Immature natural killer cell (primary cell): ENCODE measurements around the gene SMIM14. TPM values are rescaled to one million over a fixed set of nuclear protein-coding genes. Genes with fewer than 3 reads are reported as not detected.
"Not testable (repeated sequence)": the region's sequence is repeated elsewhere in the genome, so short reads cannot be mapped to it uniquely, and the experiment has no call there.

Experiments used
- DNase-seq, 3 donors: peaks; one replicate each; pipeline ENCODE4 v3.0.0; 2022; ENCODE audit warnings: mixed read lengths in 1 of 3
- H3K27ac Mint-ChIP-seq, 6 donors: one replicate each; pipeline ENCODE4 v1.8.0; 2020; ENCODE audit warnings: mixed read lengths in 6 of 6, mild to moderate bottlenecking in 5 of 6, inconsistent platforms in 4 of 6, moderate library complexity in 3 of 6
- H3K27me3 Mint-ChIP-seq, 3 donors: one replicate each; pipeline ENCODE4 v1.8.0; 2020 to 2021; ENCODE audit warnings: low read depth in 3 of 3, mild to moderate bottlenecking in 3 of 3, mixed read lengths in 3 of 3, moderate library complexity in 3 of 3, inconsistent platforms in 1 of 3
- H3K36me3 Mint-ChIP-seq, 3 donors: one replicate each; pipeline ENCODE4 v1.8.0; 2020; ENCODE audit warnings: mixed read lengths in 3 of 3, inconsistent platforms in 2 of 3, mild to moderate bottlenecking in 2 of 3
- H3K4me1 Mint-ChIP-seq, 2 donors: one replicate each; pipeline ENCODE4 v1.8.0; 2020; ENCODE audit warnings: inconsistent platforms in 2 of 2, mild to moderate bottlenecking in 2 of 2, mixed read lengths in 2 of 2, moderate library complexity in 1 of 2
- H3K4me3 Mint-ChIP-seq, 5 donors: one replicate each; pipeline ENCODE4 v1.8.0; 2020; ENCODE audit warnings: mild to moderate bottlenecking in 5 of 5, mixed read lengths in 5 of 5, inconsistent platforms in 3 of 5, moderate library complexity in 3 of 5
- H3K9me3 Mint-ChIP-seq, 6 donors: one replicate each; pipeline ENCODE4 v1.8.0; 2020; ENCODE audit warnings: mild to moderate bottlenecking in 6 of 6, mixed read lengths in 6 of 6, inconsistent platforms in 4 of 6, moderate library complexity in 3 of 6
- polyA plus RNA-seq, 3 donors: library from polyadenylated mRNA; unstranded; fragments of 300-500 nt; fragmentation: Illumina TruSeq; gene quantifications; one replicate each; pipeline ENCODE4 v1.2.3, GENCODE V29; 2021

Gene SMIM14
- 100 to 1,000 TPM in 2 of 3 donors, 10 to 100 TPM in 1; 84.0 to 150 (median 111) TPM for polyA plus RNA-seq

GRCh38 chr4:39638354-39639239, at the start of gene SMIM14:
Gene SMIM14, minus strand, starts transcription at chr4:39638865. Its CDS starts 33,720 bp downstream, at chr4:39605145.
- peaks cover 49 to 58% of the 10 kb centered on the region in 2 donors for H3K4me1 Mint-ChIP-seq
- H3K27ac Mint-ChIP-seq = peak within 1 kb of the TSS; percentile 91 to 98 (median 94)
- peak; percentile 93 to 94 (median 93) for DNase-seq
- H3K36me3 Mint-ChIP-seq = no peaks in the 10 kb centered on the region
- peaks cover 8 to 18% (median 10%) of the 10 kb centered on the region in 3 donors for H3K27me3 Mint-ChIP-seq
- H3K9me3 Mint-ChIP-seq = no peaks in the 10 kb centered on the region
- peak within 1 kb of the TSS; percentile 86 to 97 (median 91) for H3K4me3 Mint-ChIP-seq

- Mint-ChIP-seq H3K9me3 (no peaks in the 10 kb centered on the region), H3K27ac (no peak overlapping the region), H3K27me3 (peaks cover 0 to 4% (median 0%) of the 10 kb centered on the region in 3 donors), H3K4me1 (no peaks in the 10 kb centered on the region), H3K36me3 (no peaks in the 10 kb centered on the region), H3K4me3 (no peak overlapping the region)
- DNase-seq = no peak
Observed at GRCh38 chr4:39687014-39687413, 48.3 kb upstream of the SMIM14 start.

GRCh38 chr4:39685990-39686389, 47.3 kb upstream of the SMIM14 start:
- H3K9me3 Mint-ChIP-seq = no peaks in the 10 kb centered on the region

GRCh38 chr4:39682138-39682537, 43.5 kb upstream of the SMIM14 start:
- no peak overlapping the region for H3K27ac Mint-ChIP-seq
- H3K4me3 Mint-ChIP-seq = no peak overlapping the region
- no peaks in the 10 kb centered on the region for H3K4me1 Mint-ChIP-seq
- H3K27me3 Mint-ChIP-seq = no peaks in the 10 kb centered on the region
- no peaks in the 10 kb centered on the region for H3K36me3 Mint-ChIP-seq
- DNase-seq = no peak
- no peaks in the 10 kb centered on the region for H3K9me3 Mint-ChIP-seq

More at GRCh38 chr4:39685990-39686389, 47.3 kb upstream of the SMIM14 start:
- Mint-ChIP-seq H3K27ac (no peak overlapping the region), H3K4me1 (no peaks in the 10 kb centered on the region), H3K4me3 (no peak overlapping the region), H3K27me3 (peaks cover 0 to 4% (median 0%) of the 10 kb centered on the region in 3 donors), H3K36me3 (no peaks in the 10 kb centered on the region)
- no peak for DNase-seq

GRCh38 chr4:39681003-39681402, 42.3 kb upstream of the SMIM14 start:
- H3K4me3 Mint-ChIP-seq, H3K9me3 Mint-ChIP-seq, H3K36me3 Mint-ChIP-seq, DNase-seq, H3K27ac Mint-ChIP-seq, H3K27me3 Mint-ChIP-seq, H3K4me1 Mint-ChIP-seq: not testable (repeated sequence)

- not testable (repeated sequence) for H3K4me1 Mint-ChIP-seq, DNase-seq, H3K36me3 Mint-ChIP-seq
Observed at GRCh38 chr4:39675681-39676080, 37.0 kb upstream of the SMIM14 start.

GRCh38 chr4:39670296-39670695, 31.6 kb upstream of the SMIM14 start:
- not testable (repeated sequence) for H3K36me3 Mint-ChIP-seq, H3K4me3 Mint-ChIP-seq, H3K4me1 Mint-ChIP-seq, H3K9me3 Mint-ChIP-seq, H3K27me3 Mint-ChIP-seq, DNase-seq
- H3K27ac Mint-ChIP-seq = peak overlapping the region in 1 of 6 donors; percentile 49

More at GRCh38 chr4:39675681-39676080, 37.0 kb upstream of the SMIM14 start:
- H3K4me3 Mint-ChIP-seq, H3K27ac Mint-ChIP-seq, H3K27me3 Mint-ChIP-seq, H3K9me3 Mint-ChIP-seq: not testable (repeated sequence)

- Mint-ChIP-seq H3K27ac (no peak overlapping the region), H3K27me3 (peaks cover 3 to 5% (median 4%) of the 10 kb centered on the region in 3 donors), H3K36me3 (no peaks in the 10 kb centered on the region)
Observed at GRCh38 chr4:39668887-39669286, 30.2 kb upstream of the SMIM14 start.

GRCh38 chr4:39667706-39668105, 29.0 kb upstream of the SMIM14 start:
- Mint-ChIP-seq H3K27ac (no peak overlapping the region), H3K27me3 (peaks cover 3 to 5% (median 4%) of the 10 kb centered on the region in 3 donors), H3K36me3 (no peaks in the 10 kb centered on the region), H3K4me3 (no peak overlapping the region), H3K9me3 (peaks cover 0 to 3% (median 0%) of the 10 kb centered on the region in 6 donors), H3K4me1 (no peaks in the 10 kb centered on the region)
- no peak for DNase-seq

More at GRCh38 chr4:39668887-39669286, 30.2 kb upstream of the SMIM14 start:
- Mint-ChIP-seq H3K4me3 (no peak overlapping the region), H3K4me1 (no peaks in the 10 kb centered on the region), H3K9me3 (peaks cover 0 to 3% (median 0%) of the 10 kb centered on the region in 6 donors)
- no peak for DNase-seq

GRCh38 chr4:39664828-39665731, 26.4 kb upstream of the SMIM14 start:
- H3K36me3 Mint-ChIP-seq = no peaks in the 10 kb centered on the region
- DNase-seq = no peak
- H3K4me3 Mint-ChIP-seq = no peak overlapping the region
- H3K4me1 Mint-ChIP-seq = no peaks in the 10 kb centered on the region
- peaks cover 2% of the 10 kb centered on the region in 3 donors for H3K27me3 Mint-ChIP-seq
- H3K9me3 Mint-ChIP-seq = no peaks in the 10 kb centered on the region
- no peak overlapping the region for H3K27ac Mint-ChIP-seq

GRCh38 chr4:39662683-39663082, 24.0 kb upstream of the SMIM14 start:
- Mint-ChIP-seq H3K27me3 (peaks cover 2 to 5% (median 2%) of the 10 kb centered on the region in 3 donors), H3K9me3 (no peaks in the 10 kb centered on the region), H3K4me1 (no peaks in the 10 kb centered on the region), H3K4me3 (no peak overlapping the region), H3K27ac (no peak overlapping the region), H3K36me3 (no peaks in the 10 kb centered on the region)
- DNase-seq = no peak

- Mint-ChIP-seq H3K27ac (peak overlapping the region in 1 of 6 donors; percentile 75), H3K9me3 (no peaks in the 10 kb centered on the region), H3K4me1 (no peaks in the 10 kb centered on the region), H3K27me3 (peaks cover 0 to 3% (median 0%) of the 10 kb centered on the region in 3 donors), H3K36me3 (no peaks in the 10 kb centered on the region), H3K4me3 (no peak overlapping the region)
- DNase-seq = no peak
Observed at GRCh38 chr4:39660757-39661156, 22.1 kb upstream of the SMIM14 start.

- no peaks in the 10 kb centered on the region for H3K36me3 Mint-ChIP-seq
- H3K27ac Mint-ChIP-seq = no peak overlapping the region
Observed at GRCh38 chr4:39660045-39660444, 21.4 kb upstream of the SMIM14 start.

GRCh38 chr4:39658756-39659155, 20.1 kb upstream of the SMIM14 start:
- no peak overlapping the region for H3K27ac Mint-ChIP-seq
- H3K4me1 Mint-ChIP-seq = no peaks in the 10 kb centered on the region
- no peaks in the 10 kb centered on the region for H3K36me3 Mint-ChIP-seq
- no peak for DNase-seq
- no peak overlapping the region for H3K4me3 Mint-ChIP-seq
- H3K9me3 Mint-ChIP-seq = no peaks in the 10 kb centered on the region
- H3K27me3 Mint-ChIP-seq = peaks cover 0 to 3% (median 0%) of the 10 kb centered on the region in 3 donors

More at GRCh38 chr4:39660045-39660444, 21.4 kb upstream of the SMIM14 start:
- Mint-ChIP-seq H3K9me3 (no peaks in the 10 kb centered on the region), H3K4me3 (no peak overlapping the region), H3K4me1 (no peaks in the 10 kb centered on the region), H3K27me3 (peaks cover 0 to 3% (median 0%) of the 10 kb centered on the region in 3 donors)
- no peak for DNase-seq
